Measurements from ENCODE around the gene SELENOI. TPM values are rescaled to one million over a fixed set of nuclear protein-coding genes. Genes with fewer than 3 reads are reported as not detected.

The SELENOI gene
- total RNA-seq, 1 experiment from 2014 or later, result 63.3 TPM

DNA sequence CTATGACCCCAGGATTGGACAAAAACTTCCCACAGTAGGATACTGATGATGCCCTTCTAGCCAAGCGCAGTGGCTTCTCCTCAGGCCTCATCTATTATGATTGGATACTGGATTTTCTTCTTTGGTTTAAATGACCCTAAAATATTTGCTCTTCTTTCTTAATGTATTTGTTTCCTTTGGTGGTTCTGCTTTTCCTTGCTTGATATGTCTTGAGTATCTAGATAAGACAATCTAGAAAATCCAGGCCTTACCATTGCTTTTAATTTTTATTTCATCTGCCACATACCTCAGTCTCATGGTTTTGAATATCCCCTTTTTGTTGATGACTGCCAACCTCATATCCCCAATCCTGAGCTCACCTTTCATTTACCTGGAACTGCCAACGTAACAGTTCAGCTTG, 96.4 kb downstream of the SELENOI start:
- POLR2A ChIA-PET, result no interaction called here
- BruUV-seq (replicated peaks), result no TSS peak
- no peak overlapping the region for H3K4me2 ChIP-seq (ENCODE audit: low read length)
- no peaks in the 10 kb centered on the region for H3K9me2 ChIP-seq (ENCODE audit: insufficient read depth)
- TF ChIP-seq POLR2A (IDR thresholded peaks at IDR 0.05; ENCODE audit: borderline replicate concordance, extremely low read depth, insufficient read depth, insufficient read length) (no peak), ELF1 (IDR thresholded peaks at IDR 0.05; ENCODE audit: borderline replicate concordance, low read depth) (no peak), YY1 (IDR thresholded peaks at IDR 0.05; ENCODE audit: extremely low read depth, insufficient replicate concordance, low read depth, low read length) (no peak), SIN3A (IDR thresholded peaks at IDR 0.05; ENCODE audit: low read depth) (no peak), SP1 (IDR thresholded peaks at IDR 0.05; ENCODE audit: low read depth) (no peak), RAD21 (IDR thresholded peaks at IDR 0.05; ENCODE audit: low read depth) (no peak), SRF (IDR thresholded peaks at IDR 0.05; ENCODE audit: low read depth) (no peak), ZFX (IDR thresholded peaks at IDR 0.05) (no peak), EZH2 (IDR thresholded peaks at IDR 0.05) (no peak)
- no peaks in the 10 kb centered on the region for H4K20me1 ChIP-seq (ENCODE audit: insufficient read depth)
- DNase-seq (ENCODE audit: low read depth, low spot score) (no peak), ATAC-seq (no peak)
- H3K9me3 ChIP-seq (ENCODE audit: control insufficient read depth in 1 of 2, insufficient read depth in 1 of 2, low read depth in 1 of 2, low read length in 2 of 2), result no peaks in the 10 kb centered on the region
- RAD21 ChIA-PET (ENCODE audit: low non-redundant PET in 1 of 2, low total read pairs in 2 of 2, uncharacterized antibody in 2 of 2, unreplicated experiment in 2 of 2), result no interaction called here
- H3K36me3 ChIP-seq (ENCODE audit: control insufficient read depth in 1 of 2, insufficient read depth in 2 of 2, low read length in 2 of 2), result no peaks in the 10 kb centered on the region
- H3K27ac ChIP-seq (ENCODE audit: low read depth, low read length), result no peak overlapping the region
- CTCF ChIA-PET, result no interaction called here
- no peak overlapping the region for H2AFZ ChIP-seq (ENCODE audit: low read depth, low read length, poor library complexity, severe bottlenecking)
- H3K79me2 ChIP-seq (ENCODE audit: insufficient read depth, low read length), result no peaks in the 10 kb centered on the region
- H3K9ac ChIP-seq (ENCODE audit: low read length), result no peak overlapping the region
- no peak overlapping the region for H3K4me3 ChIP-seq (replicated peaks in 1 of 2; ENCODE audit: low read depth in 1 of 2, low read length in 2 of 2)
- H3K27me3 ChIP-seq (ENCODE audit: insufficient read depth, low read length), result no peaks in the 10 kb centered on the region; the same call in 1 of the 2 replicates
- H3K4me1 ChIP-seq (ENCODE audit: control insufficient read depth in 1 of 2, insufficient read depth in 2 of 2, low read length in 2 of 2), result no peaks in the 10 kb centered on the region
- intact Hi-C loops (cut with micrococcal nuclease), result no loop called here

DNA sequence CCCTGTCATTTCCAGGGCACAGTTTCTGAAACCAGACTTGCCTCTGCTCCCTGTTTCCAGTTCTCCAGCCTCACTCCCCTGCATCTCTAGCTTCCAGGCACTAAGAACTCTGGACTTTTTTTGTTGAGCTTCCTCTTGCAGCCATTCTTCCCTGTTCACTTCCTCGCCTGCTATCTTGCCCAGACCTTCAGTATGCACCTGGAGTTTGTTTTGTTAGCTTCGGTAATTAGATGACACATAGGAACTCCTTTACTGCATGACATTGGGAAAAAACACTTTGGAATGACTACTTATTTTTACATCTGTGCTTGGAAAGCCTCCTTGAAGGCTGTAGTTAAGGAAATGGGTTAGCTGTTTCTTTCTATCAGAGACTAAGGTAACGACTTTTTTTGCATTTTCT, 96.8 kb downstream of the SELENOI start:
- ATAC-seq (no peak), DNase-seq (ENCODE audit: low read depth, low spot score) (no peak)
- H3K9me2 ChIP-seq (ENCODE audit: insufficient read depth), result no peaks in the 10 kb centered on the region
- H3K4me2 ChIP-seq (ENCODE audit: low read length), result no peak overlapping the region
- H3K9ac ChIP-seq (ENCODE audit: low read length), result no peak overlapping the region
- no peak overlapping the region for H2AFZ ChIP-seq (ENCODE audit: low read depth, low read length, poor library complexity, severe bottlenecking)
- no peak overlapping the region for H3K4me3 ChIP-seq (replicated peaks in 1 of 2; ENCODE audit: low read depth in 1 of 2, low read length in 2 of 2)
- no TSS peak for BruUV-seq (replicated peaks)
- no peaks in the 10 kb centered on the region for H3K4me1 ChIP-seq (ENCODE audit: control insufficient read depth in 1 of 2, insufficient read depth in 2 of 2, low read length in 2 of 2)
- CTCF ChIA-PET, result no interaction called here
- no peaks in the 10 kb centered on the region for H3K9me3 ChIP-seq (ENCODE audit: control insufficient read depth in 1 of 2, insufficient read depth in 1 of 2, low read depth in 1 of 2, low read length in 2 of 2)
- POLR2A ChIA-PET, result no interaction called here
- intact Hi-C loops (cut with micrococcal nuclease), result no loop called here
- no peak overlapping the region for H3K27ac ChIP-seq (ENCODE audit: low read depth, low read length)
- TF ChIP-seq ZFX (IDR thresholded peaks at IDR 0.05) (no peak), ZNF274 (IDR thresholded peaks at IDR 0.05; ENCODE audit: low read depth, low read length) (no peak), POLR2AphosphoS5 (IDR thresholded peaks at IDR 0.05; ENCODE audit: low read depth, low read length) (no peak), YY1 (IDR thresholded peaks at IDR 0.05; ENCODE audit: extremely low read depth, insufficient replicate concordance, low read depth, low read length) (no peak), SRF (IDR thresholded peaks at IDR 0.05; ENCODE audit: low read depth) (no peak)
- TF ChIP-seq, protein P1, sequence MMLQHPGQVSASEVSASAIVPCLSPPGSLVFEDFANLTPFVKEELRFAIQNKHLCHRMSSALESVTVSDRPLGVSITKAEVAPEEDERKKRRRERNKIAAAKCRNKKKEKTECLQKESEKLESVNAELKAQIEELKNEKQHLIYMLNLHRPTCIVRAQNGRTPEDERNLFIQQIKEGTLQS (IDR thresholded peaks at IDR 0.05), result no peak
- TF ChIP-seq, protein P2, sequence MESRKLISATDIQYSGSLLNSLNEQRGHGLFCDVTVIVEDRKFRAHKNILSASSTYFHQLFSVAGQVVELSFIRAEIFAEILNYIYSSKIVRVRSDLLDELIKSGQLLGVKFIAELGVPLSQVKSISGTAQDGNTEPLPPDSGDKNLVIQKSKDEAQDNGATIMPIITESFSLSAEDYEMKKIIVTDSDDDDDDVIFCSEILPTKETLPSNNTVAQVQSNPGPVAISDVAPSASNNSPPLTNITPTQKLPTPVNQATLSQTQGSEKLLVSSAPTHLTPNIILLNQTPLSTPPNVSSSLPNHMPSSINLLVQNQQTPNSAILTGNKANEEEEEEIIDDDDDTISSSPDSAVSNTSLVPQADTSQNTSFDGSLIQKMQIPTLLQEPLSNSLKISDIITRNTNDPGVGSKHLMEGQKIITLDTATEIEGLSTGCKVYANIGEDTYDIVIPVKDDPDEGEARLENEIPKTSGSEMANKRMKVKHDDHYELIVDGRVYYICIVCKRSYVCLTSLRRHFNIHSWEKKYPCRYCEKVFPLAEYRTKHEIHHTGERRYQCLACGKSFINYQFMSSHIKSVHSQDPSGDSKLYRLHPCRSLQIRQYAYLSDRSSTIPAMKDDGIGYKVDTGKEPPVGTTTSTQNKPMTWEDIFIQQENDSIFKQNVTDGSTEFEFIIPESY (IDR thresholded peaks at IDR 0.05; ENCODE audit: extremely low read depth, insufficient replicate concordance, low read length), result no peak
- H3K79me2 ChIP-seq (ENCODE audit: insufficient read depth, low read length), result no peaks in the 10 kb centered on the region
- no peaks in the 10 kb centered on the region for H3K36me3 ChIP-seq (ENCODE audit: control insufficient read depth in 1 of 2, insufficient read depth in 2 of 2, low read length in 2 of 2)
- no peaks in the 10 kb centered on the region for H4K20me1 ChIP-seq (ENCODE audit: insufficient read depth)
- RAD21 ChIA-PET (ENCODE audit: low non-redundant PET in 1 of 2, low total read pairs in 2 of 2, uncharacterized antibody in 2 of 2, unreplicated experiment in 2 of 2), result no interaction called here
- no peaks in the 10 kb centered on the region; the same call in 1 of the 2 replicates for H3K27me3 ChIP-seq (ENCODE audit: insufficient read depth, low read length)

All from HCT116 (cell line).